HG03457 (cell line): ENCODE results near the gene BTBD3.

ENCODE experiments used
- ATAC-seq: cut with Tn5 transposase; IDR thresholded peaks from one replicate; pipeline ENCODE4 v1.9.1; 2021; ENCODE audit warnings: moderate number of reproducible peaks; ENCODE audit not compliant: unreplicated experiment

Gene BTBD3

DNA sequence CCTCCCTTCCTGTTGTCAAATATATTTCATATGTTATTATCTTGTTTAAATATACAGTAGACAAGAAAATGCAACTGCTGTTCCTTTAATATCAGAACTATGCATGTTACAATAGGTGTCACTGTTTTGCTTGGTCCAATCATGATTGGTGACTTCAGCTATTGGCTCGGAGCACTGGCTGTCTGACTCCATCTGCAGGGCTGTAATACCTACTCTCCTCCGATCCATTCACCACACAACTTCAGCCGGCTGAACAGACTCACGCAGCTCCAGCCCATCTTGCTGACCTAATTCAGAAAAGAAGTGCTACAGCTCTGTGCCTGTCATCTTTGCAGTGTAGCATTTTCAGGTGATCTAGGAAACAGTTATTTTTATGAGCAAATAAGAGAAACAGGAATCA, at the start of gene BTBD3:
TSS of gene BTBD3 (plus strand) at position 231 of the 400 bp plus-strand sequence. CDS start 383 bp downstream, outside the sequence.
- no peak for ATAC-seq

DNA sequence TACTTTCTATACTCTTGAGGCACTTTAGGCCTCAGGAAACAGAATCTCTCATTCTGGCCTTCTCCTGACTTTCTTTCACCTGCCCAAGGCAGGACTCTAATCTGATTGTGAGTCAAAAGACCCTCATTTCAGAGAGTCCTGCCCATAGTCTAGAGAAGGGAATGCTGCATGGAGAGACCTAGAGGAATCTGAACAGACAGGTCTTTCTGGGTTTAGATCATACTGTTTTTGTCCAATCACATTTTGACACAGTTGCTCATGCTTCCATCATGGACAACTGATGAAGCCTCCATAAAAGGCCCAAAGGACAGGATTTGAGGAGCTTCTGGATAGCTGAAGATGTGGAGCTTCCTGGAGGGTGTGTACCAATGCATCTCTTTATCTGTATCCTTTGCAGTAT, 48.1 kb upstream of the BTBD3 start:
- no peak for ATAC-seq

DNA sequence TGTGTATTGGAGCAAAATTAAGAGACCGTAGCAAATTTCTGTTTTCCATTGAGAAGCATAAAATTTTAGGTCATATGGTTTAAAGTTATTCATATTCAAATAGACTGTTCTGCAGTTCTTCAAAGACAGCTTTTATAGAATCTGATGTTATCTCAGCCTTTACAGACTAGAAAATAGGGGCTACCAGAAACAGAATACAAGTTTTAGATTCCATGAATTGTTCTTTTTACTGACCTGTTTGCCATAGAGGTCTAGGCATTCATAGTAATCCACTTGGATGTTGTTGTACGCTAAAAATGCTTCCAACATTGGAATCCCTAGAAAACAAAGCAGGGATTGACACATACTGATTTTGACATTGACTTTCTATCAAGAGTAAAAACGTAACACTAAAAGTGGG, 47.3 kb upstream of the BTBD3 start:
- no peak for ATAC-seq

DNA sequence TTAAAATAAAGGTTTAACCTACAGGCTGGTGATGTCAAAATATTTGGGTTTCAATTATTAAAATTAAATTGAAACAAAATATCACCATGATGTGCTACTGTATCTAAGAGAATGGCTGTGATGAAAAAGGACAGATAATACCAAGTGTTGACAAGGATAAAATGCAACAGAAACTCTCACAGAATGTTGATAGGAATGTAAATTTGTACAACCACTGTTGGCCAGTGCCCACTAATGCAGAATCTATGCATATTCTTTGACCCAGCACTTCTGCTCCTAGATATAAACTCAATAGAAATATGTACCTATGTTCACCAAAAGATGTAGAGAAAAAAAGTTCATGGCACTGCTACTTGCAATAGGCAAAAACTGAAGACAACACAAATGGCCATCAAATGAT, 41.1 kb upstream of the BTBD3 start:
- ATAC-seq = no peak

DNA sequence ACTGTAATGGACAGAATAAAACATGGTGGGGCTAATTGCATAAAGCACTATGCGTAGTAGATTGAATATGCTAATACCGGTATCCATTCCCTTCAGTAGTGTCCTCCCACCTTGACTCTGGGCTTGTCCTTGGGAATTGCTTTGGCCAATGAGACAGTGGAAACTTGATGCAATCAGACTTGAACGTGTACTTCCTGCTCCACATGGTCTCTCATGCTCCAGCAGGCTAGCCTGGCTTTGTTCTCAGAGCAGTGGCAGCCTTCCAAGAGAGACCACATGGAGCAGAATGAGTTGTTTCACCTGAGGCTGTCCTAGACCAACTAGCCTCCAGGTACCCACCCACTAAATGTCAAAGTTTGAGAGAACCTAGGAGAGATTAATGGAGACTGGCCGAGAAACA, 37.0 kb upstream of the BTBD3 start:
- ATAC-seq = no peak

DNA sequence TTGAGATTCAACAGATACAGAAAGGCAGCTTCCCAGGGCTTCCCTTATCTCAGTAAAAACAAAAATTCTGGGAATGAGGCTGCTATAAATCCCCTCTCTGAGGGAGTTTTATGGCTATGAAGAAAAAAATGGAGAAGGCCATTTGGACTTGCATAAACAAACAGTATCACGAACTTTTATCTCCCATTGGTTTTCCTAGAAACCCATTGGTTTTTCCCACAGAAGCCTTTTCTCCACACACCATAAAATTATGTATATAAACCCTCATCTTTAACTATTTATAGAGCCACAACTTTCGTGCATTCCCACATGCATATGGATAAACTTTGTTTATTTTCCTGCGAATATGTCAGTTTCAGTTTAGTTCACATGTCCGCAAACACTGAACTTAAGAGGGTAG, 36.2 kb upstream of the BTBD3 start:
- no peak for ATAC-seq

DNA sequence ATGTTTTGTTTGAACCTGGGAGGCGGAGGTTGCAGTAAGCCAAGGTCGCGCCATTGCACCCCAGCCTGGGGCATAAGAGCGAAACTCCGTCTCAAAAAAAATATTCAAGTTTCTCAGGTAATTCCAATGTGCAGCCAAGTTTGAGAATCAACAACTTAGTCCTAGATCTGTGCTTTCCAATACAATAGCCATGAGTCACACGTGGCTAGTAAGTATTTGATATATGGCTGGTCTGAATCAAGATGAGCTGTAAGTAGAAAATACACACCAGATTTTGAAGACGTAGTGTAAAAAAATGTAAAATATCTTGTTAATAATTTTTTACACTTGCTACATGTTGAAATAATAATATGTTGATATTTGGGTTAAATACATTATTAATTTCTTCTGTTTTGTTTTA, 35.0 kb upstream of the BTBD3 start:
- ATAC-seq = no peak

DNA sequence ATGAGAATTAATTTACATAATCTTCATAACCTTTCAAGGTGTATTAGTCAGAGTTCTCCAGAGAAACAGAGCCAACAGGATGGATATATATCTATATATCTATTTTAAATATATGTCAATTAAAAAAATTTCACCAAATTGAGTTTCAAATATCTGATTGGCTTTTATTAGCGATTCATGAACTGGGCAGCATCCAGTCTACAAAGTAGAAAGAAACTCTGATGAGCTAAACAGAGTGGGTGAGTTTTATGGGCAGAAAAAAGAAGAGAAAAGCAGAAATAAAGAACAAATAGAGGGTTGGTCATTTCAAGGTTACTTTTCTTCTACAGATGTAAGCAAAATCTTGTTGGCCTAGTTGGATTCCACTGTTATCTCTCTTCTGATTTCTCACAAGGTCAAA, 29.0 kb upstream of the BTBD3 start:
- ATAC-seq = no peak

DNA sequence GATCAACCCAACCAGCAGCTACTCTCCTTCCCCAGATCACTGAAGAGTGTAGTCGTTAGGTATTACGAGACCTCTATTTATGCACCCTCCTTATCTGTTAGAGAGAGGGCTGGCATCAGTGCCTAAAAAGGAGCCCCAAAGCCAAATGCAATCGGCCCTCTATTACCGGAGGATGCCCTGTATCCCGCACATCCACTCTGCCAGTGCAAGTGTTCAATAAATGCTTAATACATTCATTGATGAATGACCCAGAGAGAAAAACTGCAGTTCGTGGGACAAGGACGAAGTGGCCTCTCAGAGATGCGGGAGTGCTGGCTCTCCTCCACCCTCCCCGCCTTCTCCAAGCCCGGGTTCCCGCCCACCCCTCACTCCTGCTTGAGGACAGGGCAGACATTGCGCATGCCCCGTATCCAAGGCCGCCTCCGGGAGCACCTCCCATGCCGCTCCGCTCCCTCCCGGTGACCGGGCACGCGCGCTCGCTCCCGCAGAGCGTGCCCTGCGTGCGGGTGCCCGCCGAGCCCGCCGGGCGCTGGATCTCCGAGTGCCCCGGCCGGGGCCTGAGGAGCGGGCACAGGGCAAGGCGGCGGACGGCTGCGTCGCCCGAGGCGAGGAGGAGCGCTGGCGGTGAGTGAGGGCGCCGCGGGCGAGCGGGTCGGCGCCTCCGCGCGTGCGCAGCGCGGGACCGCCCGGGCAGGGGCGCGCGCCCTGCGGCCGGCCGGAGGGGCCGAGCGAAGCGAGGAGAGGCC, 27.2 kb upstream of the BTBD3 start:
- ATAC-seq = peak; percentile 58

DNA sequence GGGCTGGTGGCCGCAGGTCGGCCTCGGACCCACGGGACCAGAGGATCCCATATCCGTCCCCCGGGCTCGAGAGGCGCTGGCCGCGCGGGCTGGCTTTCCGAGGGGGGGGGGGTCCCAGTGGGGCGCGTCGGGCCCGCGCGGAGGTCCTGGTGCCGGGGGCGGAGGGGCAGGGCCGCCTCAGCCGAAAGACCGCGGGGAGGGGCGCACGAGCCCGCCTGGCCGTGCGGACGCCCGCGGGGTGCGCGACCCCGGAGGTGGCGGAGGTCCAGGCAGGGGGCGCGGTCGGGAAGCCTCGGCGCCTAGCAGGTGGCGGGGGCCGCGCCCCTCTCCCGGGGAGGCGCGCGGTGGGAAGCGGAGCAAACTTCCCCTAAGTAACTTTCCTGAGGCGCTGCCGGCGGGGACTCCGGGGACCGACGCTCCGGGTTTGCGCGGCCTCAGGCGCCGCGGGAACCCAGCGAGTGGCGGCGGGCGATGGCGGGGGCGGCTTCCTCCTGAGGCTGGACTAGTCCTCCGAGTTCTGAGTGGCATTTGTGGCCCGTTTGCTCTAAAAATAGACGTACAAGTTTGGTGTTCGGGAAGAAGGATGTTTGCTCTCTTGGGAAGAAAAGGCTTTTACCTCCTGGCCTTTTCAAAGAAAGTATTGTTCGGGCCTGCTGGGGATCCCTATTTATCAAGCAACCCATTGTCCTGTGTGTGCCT, 26.5 kb upstream of the BTBD3 start:
- peak; percentile 22 for ATAC-seq

DNA sequence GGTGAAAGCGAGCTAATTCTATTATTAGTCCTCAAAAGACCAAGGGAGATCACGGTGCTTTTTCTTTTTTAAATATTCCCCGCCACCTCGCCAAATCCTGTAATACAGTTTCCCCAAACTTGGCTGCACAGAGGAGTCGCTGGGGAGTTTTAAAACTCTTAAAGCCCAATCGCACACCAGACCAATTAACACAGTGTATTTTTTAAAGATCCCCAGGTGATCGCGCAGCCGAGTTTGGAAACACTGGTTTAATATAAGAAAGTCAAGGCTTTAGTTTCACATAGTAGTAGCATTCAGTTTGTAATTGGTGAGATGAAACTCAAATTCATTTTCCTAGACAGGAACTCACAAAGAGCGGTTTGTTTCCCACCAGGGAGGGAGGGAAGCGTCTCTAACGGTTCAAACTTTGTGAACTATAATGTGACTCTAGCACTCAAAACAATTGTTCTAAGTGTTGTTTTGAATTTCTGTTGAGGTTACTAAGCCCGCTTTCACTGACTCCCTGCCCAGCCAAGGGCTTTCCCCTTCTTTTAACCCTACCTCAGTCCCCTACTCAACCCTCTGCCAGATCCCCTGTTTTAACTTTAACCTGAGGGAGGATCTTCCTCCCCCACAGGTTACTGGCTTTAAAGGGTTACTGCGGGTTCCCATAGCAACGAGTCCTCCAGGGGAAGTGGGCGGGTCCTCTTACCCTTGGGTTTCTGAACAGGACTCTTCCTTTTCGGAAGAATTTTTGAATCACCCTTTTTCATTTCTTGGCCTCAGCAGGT, 25.7 kb upstream of the BTBD3 start:
- ATAC-seq = no peak

DNA sequence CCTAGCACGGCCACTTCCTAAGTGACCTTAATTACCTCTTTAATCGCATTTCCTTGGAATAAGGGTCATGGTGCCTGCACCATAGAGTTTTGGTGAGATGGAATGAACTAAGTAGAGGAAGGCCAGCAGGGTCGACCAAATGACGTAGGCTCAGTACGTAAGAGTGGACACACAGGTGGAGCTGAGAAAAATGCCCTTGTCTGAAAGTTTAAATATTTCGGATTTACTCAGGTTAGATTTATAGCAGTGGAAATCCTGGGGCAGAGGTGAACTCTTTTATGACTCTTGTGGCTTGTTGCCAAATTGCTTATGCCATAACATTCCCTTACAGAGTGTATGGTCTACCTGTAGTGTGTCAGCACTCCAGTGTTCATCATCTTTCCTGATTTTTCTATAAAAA, 23.6 kb upstream of the BTBD3 start:
- no peak for ATAC-seq

DNA sequence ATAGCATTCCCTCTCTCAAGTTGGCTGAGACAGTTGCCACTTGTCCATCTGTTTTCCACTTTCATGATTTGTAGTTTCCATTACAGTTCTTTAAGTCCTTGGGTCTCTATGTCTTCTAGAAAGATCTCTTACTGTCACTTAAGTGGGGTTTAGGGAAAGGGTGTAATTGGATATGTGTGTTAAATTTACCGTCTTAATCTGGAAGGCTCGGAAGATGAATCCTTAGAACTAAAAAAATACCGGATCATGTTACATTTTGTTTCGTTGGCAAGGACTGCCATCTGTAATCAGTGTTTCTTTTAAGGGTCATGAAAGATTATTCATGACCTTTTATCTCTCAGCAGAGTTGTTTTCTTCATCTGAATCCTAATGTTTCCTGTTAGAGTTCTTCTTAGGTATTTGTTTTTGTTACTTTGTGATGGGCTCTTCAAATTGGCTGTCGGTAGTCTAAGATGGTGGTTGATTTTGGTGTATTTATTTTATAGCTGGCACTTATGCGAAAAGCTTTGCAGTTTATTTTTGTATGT, 21.8 kb upstream of the BTBD3 start:
- no peak for ATAC-seq

DNA sequence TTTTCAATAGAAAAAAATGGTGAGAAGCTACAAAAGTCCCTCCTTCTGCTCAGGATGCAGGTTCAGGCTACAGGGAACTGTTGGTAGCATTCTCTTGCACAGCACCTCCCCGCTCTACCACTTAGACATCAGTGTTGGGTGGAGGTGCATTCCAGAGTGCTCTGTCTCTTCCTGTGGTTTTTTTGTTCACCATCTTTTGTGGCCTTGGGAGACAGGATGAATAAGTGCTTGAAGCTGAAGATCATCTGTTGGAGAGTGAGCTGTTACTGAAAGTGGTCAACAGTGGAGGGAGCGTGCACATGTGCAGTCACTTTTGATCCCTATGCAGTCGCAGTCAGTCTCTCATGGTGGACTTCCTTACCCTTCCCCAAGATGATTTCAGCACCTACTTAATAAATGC, 16.6 kb upstream of the BTBD3 start:
- no peak for ATAC-seq

DNA sequence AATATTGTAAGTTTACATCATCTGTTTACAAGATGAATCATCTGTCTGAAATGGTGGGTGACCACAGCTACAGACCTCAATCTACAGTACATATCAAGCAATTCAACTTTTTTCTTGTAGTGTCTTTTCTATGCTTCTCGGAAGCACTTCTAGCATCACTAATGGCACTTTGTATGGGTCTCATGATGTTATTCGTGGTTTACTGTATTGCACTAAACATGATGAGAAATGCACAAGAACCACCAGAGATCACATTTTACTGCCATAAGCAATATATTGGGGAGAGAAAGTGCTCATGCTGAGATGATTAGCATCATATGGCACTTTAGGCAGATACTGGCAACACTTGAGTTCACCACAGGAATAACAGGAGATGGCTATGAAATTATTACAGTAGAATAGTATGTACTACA, 15.4 kb upstream of the BTBD3 start:
- ATAC-seq = no peak

DNA sequence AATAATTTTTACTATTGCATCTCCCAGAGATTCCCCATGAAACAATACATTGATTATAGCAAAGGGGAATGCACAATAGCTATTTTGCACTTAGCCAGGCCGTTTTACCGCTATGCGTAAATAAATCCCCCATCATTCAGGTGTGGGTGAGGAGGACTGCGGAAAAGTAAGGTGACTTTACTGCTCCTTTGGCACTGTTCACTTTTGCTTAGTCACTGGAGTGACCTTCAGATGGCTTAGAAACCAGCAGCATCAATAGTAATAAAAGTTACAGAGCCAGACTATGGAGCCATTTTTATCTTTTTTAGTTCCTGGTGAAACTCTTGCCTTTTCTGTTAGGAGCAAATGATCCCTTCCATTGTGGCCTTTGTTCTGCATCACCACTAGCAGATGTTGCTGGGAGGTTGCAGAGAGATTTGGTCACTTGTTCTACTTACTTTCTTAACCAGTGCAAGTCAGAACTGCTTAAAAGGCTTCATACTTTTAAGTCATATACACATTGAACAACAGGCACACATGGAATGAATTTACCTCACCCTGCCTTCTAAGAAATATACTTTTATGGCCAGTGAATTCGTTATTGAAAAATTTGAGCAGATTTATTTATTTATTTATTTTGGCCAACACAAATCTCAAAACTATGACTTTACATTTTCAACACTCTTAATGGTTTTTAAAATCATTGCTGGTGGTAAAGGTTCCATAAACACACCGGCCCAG, 12.1 kb upstream of the BTBD3 start:
- ATAC-seq = no peak

DNA sequence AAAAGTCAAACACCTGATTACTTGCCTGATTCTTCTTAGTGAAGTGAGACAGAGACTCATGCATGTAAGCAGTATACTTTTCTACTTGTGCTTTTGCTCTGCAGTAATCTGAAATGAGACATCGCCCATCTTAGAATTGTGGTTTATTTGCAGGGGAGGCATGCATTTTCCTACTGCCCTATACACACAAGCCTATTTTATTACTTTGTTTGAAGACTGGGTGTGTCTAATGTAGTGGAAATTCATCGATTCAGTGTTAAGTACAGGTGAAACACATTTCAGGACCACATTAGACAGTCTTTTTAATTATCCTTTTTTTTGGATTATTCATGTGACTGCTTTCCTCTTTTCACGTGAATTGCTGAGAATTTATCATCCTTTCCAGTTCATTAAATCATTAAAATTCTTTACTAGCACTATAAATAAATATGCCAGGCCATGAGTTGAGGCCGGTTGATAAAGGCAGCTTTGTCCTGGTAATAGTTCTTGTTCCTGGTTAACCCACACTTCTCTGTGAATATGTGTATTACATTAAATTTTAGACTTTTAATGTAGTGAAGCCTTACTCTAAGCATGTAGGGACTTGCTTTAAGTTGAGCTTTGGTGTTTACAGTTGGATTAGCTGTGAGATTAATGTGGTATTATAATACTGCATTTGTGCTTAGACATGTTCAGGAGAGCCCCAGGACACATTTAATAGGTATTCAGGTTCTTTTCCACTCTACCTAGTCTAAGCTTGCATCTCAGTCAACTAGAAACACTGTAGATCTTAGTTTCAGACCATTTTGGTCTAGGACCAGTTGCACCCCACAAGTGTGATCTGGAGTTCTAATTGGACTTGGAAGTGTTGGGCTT, 10.8 kb upstream of the BTBD3 start:
- no peak for ATAC-seq

DNA sequence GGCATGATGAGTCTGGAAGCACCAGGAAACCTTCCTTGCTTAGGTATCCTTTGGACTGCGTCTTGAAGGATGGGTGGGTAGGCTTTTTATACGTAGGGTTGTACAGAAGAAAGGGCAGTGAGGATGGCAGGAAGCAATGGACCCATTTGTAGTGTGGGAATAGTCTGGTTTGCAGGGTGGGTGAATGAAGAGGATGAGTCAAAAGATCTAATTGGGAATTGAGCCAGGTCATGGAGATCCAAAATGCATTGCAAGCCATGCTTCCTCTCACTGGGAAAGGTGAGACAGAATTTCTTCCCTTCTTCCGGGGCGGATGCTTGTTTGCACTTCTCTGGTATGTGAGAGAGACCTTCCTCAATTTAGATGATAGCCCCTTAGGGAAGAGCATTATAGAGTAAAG, 10.1 kb upstream of the BTBD3 start:
- ATAC-seq = no peak

DNA sequence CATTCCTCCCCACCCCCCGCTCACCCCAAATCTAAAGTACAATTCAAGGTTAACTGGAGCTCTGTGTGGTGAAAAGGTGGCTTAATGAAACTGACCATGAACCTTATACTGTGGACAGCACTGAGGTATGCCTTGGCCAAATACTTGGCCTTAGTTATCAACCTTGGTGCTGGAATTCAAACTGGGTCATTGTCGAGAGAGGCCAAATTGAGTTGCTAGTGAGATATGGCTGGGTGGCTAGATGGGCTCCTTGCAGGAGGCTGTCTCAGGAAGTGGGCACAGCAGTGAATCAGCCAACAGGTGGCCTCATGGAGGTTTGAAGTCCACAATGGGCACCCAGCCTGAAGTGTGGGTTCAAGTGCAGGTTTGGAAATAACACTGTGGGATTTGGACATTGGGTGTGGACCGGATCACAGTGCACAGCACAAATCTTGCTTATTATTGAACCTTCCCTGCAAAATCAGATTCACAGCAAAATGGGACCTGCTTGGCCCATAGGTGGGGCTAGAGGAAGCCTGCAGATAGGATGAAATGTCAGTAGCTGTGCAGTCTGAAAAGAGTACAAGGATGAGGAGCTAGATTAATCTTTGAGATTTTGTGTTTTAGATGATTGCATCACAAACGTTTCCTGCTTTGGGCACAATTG, 5.6 kb upstream of the BTBD3 start:
- no peak for ATAC-seq
